H1 (cell line): ENCODE measurements around the gene DTNB. TPM values are rescaled to one million over a fixed set of nuclear protein-coding genes. Genes with fewer than 3 reads are reported as not detected.

Experiments used
- ATF2 ChIP-seq: IDR thresholded peaks from 2 replicates; pipeline ENCODE4 v1.6.1; 2012; ENCODE audit warnings: low read length, inconsistent platforms
- POU5F1 ChIP-seq: IDR thresholded peaks from 2 replicates; pipeline ENCODE4 v1.6.1; 2011; ENCODE audit warnings: low read depth, mild to moderate bottlenecking, low read length, moderate library complexity
- polyA plus RNA-seq, 7 experiments: library from polyadenylated mRNA; depleted of rRNA in 3 of 7; stranded (reverse) in 5 of 7; unstranded in 2 of 7; fragments of >200 nt in 5 of 7; fragments of 200-250 nt in 2 of 7; gene quantifications; 1 replicate in 5 of 7; 2 replicates in 1 of 7; 4 replicates in 1 of 7; pipeline versions ENCODE4 v1.2.1 to v1.2.3, GENCODE V29; 2011 to 2013; ENCODE audit warnings: missing spikeins in 2 of 7, mixed read lengths in 2 of 7
- total RNA-seq: library from RNA; stranded (reverse); fragmentation: NEBNext Ultra II Directional; extraction: Animal tissue kit (Norgen Biotek cat#: 25700); gene quantifications from 2 replicates; pipeline ENCODE4 v1.2.1, GENCODE V29; 2021

The DTNB gene
- total and polyA plus RNA-seq, 2 of the 8 experiments (the other 6 are each of a cell fraction or from before 2014, with no cell fraction given), result 39.6 to 49.5 TPM

GRCh38 chr2:25335204-25335603, 338.2 kb downstream of the DTNB start (continued):
- TF ChIP-seq ATF2 (no peak), POU5F1 (no peak)
